ENCODE data around the gene RAB27A. TPM values are rescaled to one million over a fixed set of nuclear protein-coding genes. Genes with fewer than 3 reads are reported as not detected.

The RAB27A gene
- total and polyA plus RNA-seq, 2 of the 13 experiments (the other 11 are each of a cell fraction or from before 2014, with no cell fraction given) = 3.4 to 8.1 TPM

GRCh38 chr15:55221090-55222011 lies 68.3 kb downstream of the RAB27A start (continued):
- TF ChIP-seq, protein P1, sequence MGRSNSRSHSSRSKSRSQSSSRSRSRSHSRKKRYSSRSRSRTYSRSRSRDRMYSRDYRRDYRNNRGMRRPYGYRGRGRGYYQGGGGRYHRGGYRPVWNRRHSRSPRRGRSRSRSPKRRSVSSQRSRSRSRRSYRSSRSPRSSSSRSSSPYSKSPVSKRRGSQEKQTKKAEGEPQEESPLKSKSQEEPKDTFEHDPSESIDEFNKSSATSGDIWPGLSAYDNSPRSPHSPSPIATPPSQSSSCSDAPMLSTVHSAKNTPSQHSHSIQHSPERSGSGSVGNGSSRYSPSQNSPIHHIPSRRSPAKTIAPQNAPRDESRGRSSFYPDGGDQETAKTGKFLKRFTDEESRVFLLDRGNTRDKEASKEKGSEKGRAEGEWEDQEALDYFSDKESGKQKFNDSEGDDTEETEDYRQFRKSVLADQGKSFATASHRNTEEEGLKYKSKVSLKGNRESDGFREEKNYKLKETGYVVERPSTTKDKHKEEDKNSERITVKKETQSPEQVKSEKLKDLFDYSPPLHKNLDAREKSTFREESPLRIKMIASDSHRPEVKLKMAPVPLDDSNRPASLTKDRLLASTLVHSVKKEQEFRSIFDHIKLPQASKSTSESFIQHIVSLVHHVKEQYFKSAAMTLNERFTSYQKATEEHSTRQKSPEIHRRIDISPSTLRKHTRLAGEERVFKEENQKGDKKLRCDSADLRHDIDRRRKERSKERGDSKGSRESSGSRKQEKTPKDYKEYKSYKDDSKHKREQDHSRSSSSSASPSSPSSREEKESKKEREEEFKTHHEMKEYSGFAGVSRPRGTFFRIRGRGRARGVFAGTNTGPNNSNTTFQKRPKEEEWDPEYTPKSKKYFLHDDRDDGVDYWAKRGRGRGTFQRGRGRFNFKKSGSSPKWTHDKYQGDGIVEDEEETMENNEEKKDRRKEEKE (IDR thresholded peaks at IDR 0.05) = no peak
- TF ChIP-seq, protein P2, sequence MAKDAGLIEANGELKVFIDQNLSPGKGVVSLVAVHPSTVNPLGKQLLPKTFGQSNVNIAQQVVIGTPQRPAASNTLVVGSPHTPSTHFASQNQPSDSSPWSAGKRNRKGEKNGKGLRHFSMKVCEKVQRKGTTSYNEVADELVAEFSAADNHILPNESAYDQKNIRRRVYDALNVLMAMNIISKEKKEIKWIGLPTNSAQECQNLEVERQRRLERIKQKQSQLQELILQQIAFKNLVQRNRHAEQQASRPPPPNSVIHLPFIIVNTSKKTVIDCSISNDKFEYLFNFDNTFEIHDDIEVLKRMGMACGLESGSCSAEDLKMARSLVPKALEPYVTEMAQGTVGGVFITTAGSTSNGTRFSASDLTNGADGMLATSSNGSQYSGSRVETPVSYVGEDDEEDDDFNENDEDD (CRISPR knock-in tag; IDR thresholded peaks at IDR 0.05; ENCODE audit: borderline replicate concordance) = no peak
- TF ChIP-seq HHEX (CRISPR knock-in tag; IDR thresholded peaks at IDR 0.05) (no peak), HDAC6 (IDR thresholded peaks at IDR 0.05; ENCODE audit: low read depth, low read length) (no peak), PRDM10 (CRISPR knock-in tag; IDR thresholded peaks at IDR 0.05; ENCODE audit: low read depth) (no peak), RFX5 (IDR thresholded peaks at IDR 0.05; ENCODE audit: low read depth, low read length) (no peak), ZFP36L1 (CRISPR knock-in tag; IDR thresholded peaks at IDR 0.05) (no peak), FOSL2 (CRISPR knock-in tag; IDR thresholded peaks at IDR 0.05) (peak; percentile 78), DNMT1 (CRISPR knock-in tag; IDR thresholded peaks at IDR 0.05) (no peak), JUN (CRISPR knock-in tag; IDR thresholded peaks at IDR 0.05) (no peak), POGK (CRISPR knock-in tag; conservative IDR thresholded peaks at IDR 0.05) (no peak), CTCF (CRISPR knock-in tag; IDR thresholded peaks at IDR 0.05) (0 out of 2 replicates have a peak, but pooled peaks have one; percentile 3)
- TF ChIP-seq, protein P3, sequence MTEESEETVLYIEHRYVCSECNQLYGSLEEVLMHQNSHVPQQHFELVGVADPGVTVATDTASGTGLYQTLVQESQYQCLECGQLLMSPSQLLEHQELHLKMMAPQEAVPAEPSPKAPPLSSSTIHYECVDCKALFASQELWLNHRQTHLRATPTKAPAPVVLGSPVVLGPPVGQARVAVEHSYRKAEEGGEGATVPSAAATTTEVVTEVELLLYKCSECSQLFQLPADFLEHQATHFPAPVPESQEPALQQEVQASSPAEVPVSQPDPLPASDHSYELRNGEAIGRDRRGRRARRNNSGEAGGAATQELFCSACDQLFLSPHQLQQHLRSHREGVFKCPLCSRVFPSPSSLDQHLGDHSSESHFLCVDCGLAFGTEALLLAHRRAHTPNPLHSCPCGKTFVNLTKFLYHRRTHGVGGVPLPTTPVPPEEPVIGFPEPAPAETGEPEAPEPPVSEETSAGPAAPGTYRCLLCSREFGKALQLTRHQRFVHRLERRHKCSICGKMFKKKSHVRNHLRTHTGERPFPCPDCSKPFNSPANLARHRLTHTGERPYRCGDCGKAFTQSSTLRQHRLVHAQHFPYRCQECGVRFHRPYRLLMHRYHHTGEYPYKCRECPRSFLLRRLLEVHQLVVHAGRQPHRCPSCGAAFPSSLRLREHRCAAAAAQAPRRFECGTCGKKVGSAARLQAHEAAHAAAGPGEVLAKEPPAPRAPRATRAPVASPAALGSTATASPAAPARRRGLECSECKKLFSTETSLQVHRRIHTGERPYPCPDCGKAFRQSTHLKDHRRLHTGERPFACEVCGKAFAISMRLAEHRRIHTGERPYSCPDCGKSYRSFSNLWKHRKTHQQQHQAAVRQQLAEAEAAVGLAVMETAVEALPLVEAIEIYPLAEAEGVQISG (CRISPR knock-in tag; IDR thresholded peaks at IDR 0.05) = no peak
